Thyroid gland (tissue), 4 donors: ENCODE data around the gene ECSIT.

Experiments used
- CTCF ChIP-seq, 6 experiments: fragments of 200-600 bp in 3 of 6; fragments of 450-650 bp in 3 of 6; sonication (generic) in 3 of 6; IDR thresholded peaks; one replicate each; pipeline ENCODE4 v1.5.1; 2016 to 2019; ENCODE audit warnings: antibody characterized with exemption in 6 of 6, mild to moderate bottlenecking in 2 of 6, inconsistent platforms in 1 of 6, moderate library complexity in 1 of 6
- POLR2A ChIP-seq, 2 donors: fragments of 450-650 bp; IDR thresholded peaks; one replicate each; pipeline ENCODE4 v1.6.1; 2017; ENCODE audit warnings: antibody characterized with exemption in 2 of 2, mild to moderate bottlenecking in 2 of 2, moderate library complexity in 1 of 2

DNA sequence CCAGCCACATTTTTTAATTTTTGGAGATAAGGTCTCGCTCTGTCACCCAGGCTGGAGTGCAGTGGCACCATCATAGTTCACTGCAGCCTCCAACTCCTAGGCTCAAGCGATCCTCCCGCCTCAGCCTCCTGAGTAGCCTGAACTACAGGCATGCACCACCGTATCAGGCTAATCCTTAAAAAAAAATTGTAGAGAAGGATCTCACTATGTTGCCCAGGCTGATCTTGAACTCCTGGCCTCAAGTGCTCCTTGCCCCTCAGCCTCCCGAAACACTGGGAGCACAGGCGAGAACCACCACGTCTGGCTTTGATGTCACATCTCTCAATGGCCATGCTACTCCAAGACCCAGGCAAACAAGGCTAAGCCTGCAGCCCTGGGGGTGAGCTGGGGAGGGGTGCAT lies 72.3 kb downstream of the ECSIT start:
- no peak for TF ChIP-seq CTCF (IDR thresholded peaks at IDR 0.05)
- TF ChIP-seq POLR2A (IDR thresholded peaks at IDR 0.05), result no peak
